HepG2 (cell line): Measurements from ENCODE around the gene SMYD2. TPM values are rescaled to one million over a fixed set of nuclear protein-coding genes. Genes with fewer than 3 reads are reported as not detected.

ENCODE experiments used
- ATAC-seq: fragments of 200-7000 bp; cut with Tn5 transposase; 3 replicates; pipeline ENCODE4 v1.9.1; 2020; ENCODE audit warnings: mild to moderate bottlenecking, moderate library complexity
- BruUV-seq: library from RNA; stranded (reverse); fragments of 400-500 nt; replicated peaks from 2 replicates; lab custom pipeline; 2021; lab: Mats Ljungman, UMichigan
- CTCF ChIA-PET: fragments of 300-600 bp; formaldehyde crosslinking; extraction: SDS; loops from one replicate; lab custom pipeline; 2021; ENCODE audit warnings: low total read pairs, inconsistent platforms, low intra/inter-chr PET ratio; lab: Yijun Ruan, JAX
- POLR2A ChIA-PET: fragments of 350-600 bp; sonication (Branson Sonifier 250); formaldehyde crosslinking; loops from one replicate; lab custom pipeline; 2020; ENCODE audit warnings: antibody characterized with exemption, inconsistent platforms; lab: Yijun Ruan, JAX
- DNase-seq: peaks from one replicate; pipeline ENCODE4 v3.0.0-alpha.2; 2015; ENCODE audit warnings: low spot score
- FAIRE-seq: peaks from 3 replicates; lab custom pipeline; 2011; peaks lifted over from hg19 to GRCh38; lab: Jason Lieb, UNC
- H2AFZ ChIP-seq: one replicate; pipeline ENCODE4 v1.6.1; 2011; ENCODE audit warnings: low read length, inconsistent platforms
- H3K27ac ChIP-seq: fragments of 300-600 bp; 3 replicates; pipeline ENCODE4 v1.8.0; 2011; ENCODE audit warnings: mixed run types, mild to moderate bottlenecking, mixed read lengths, low read length, inconsistent platforms; ENCODE audit not compliant: insufficient read depth; ENCODE audit errors: extremely low read length
- H3K27me3 ChIP-seq, 2 experiments: fragments of 200-600 bp in 1 of 2; 2 replicates in 1 of 2; 3 replicates in 1 of 2; pipeline versions ENCODE4 v1.6.0 to v1.8.0; 2011; ENCODE audit warnings: low read length in 2 of 2, mild to moderate bottlenecking in 2 of 2, moderate library complexity in 2 of 2, inconsistent platforms in 1 of 2; ENCODE audit not compliant: insufficient read depth in 2 of 2, control insufficient read depth in 1 of 2
- H3K36me3 ChIP-seq, 2 experiments: fragments of 200-600 bp in 1 of 2; replicated peaks in 1 of 2; 2 replicates in 1 of 2; 3 replicates in 1 of 2; pipeline versions ENCODE4 v1.5.1 to v1.8.0; 2011; ENCODE audit warnings: low read length in 2 of 2, inconsistent platforms in 1 of 2; ENCODE audit not compliant: insufficient read depth in 2 of 2, control insufficient read depth in 1 of 2
- H3K4me1 ChIP-seq: 2 replicates; pipeline ENCODE4 v1.5.1; 2012; ENCODE audit warnings: low read length, inconsistent platforms; ENCODE audit not compliant: insufficient read depth
- H3K4me2 ChIP-seq: 2 replicates; pipeline ENCODE4 v1.6.0; 2011; ENCODE audit warnings: low read depth, low read length, inconsistent platforms
- H3K4me3 ChIP-seq, 3 experiments: fragments of 200-600 bp in 1 of 3; sonication (generic), shearing (Covaris generic) in 1 of 3; replicated peaks in 1 of 3; 2 replicates each; pipeline ENCODE4 v1.5.1; 2011 to 2016; ENCODE audit warnings: low read length in 3 of 3, inconsistent platforms in 2 of 3, low read depth in 2 of 3, mild to moderate bottlenecking in 2 of 3, control low read depth in 1 of 3, mixed read lengths in 1 of 3; ENCODE audit not compliant: insufficient read depth in 1 of 3
- H3K79me2 ChIP-seq: one replicate; pipeline ENCODE4 v1.6.1; 2011; ENCODE audit warnings: low read length, inconsistent platforms; ENCODE audit not compliant: insufficient read depth
- H3K9ac ChIP-seq: 2 replicates; pipeline ENCODE4 v1.6.0; 2011; ENCODE audit warnings: mild to moderate bottlenecking, low read depth, low read length, inconsistent platforms; ENCODE audit not compliant: insufficient read depth
- H3K9me3 ChIP-seq: 2 replicates; pipeline ENCODE4 v1.5.1; 2012; ENCODE audit warnings: mild to moderate bottlenecking, low read length
- H4K20me1 ChIP-seq: 2 replicates; pipeline ENCODE4 v1.6.0; 2011; ENCODE audit warnings: inconsistent platforms, mild to moderate bottlenecking, low read length, moderate library complexity; ENCODE audit not compliant: insufficient read depth
- DR1 ChIP-seq: sonication (generic); formaldehyde crosslinking; IDR thresholded peaks from 2 replicates; pipeline ENCODE4 v1.8.0; 2021; ENCODE audit warnings: mild to moderate bottlenecking, missing genetic modification reagents, inconsistent platforms
- EHMT2 ChIP-seq: fragments of 200-600 bp; sonication (generic); IDR thresholded peaks from 2 replicates; pipeline ENCODE4 v1.7.0; 2017; ENCODE audit warnings: antibody characterized with exemption, low read depth, low read length, borderline replicate concordance
- FUBP1 ChIP-seq: sonication (generic); formaldehyde crosslinking; IDR thresholded peaks from 2 replicates; pipeline ENCODE4 v1.5.1; 2020; ENCODE audit warnings: missing genetic modification reagents, mild to moderate bottlenecking, borderline replicate concordance
- MBNL3 ChIP-seq: fragments of 250-450 bp; sonication (Bioruptor Pico); conservative IDR thresholded peaks from 2 replicates; pipeline ENCODE4 v1.8.0; 2022; ENCODE audit warnings: mild to moderate bottlenecking, inconsistent platforms
- MEIS1 ChIP-seq: sonication (generic); formaldehyde crosslinking; IDR thresholded peaks from 2 replicates; pipeline ENCODE4 v1.9.0; 2021; ENCODE audit warnings: mild to moderate bottlenecking, missing genetic modification reagents, moderate library complexity, borderline replicate concordance
- NCOA1 ChIP-seq: sonication (generic); formaldehyde crosslinking; IDR thresholded peaks from 2 replicates; pipeline ENCODE4 v1.9.0; 2021; ENCODE audit warnings: missing genetic modification reagents
- RFX3 ChIP-seq: IDR thresholded peaks from 2 replicates; pipeline ENCODE4 v1.6.1; 2016; ENCODE audit warnings: missing biosample characterization, missing genetic modification reagents
- RFXANK ChIP-seq: IDR thresholded peaks from 2 replicates; pipeline ENCODE4 v1.6.1; 2016
- THAP11 ChIP-seq: IDR thresholded peaks from 2 replicates; pipeline ENCODE4 v1.6.1; 2016; ENCODE audit warnings: missing biosample characterization, missing genetic modification reagents
- ZNF530 ChIP-seq: sonication (generic); formaldehyde crosslinking; IDR thresholded peaks from 2 replicates; pipeline ENCODE4 v1.5.0; 2020; ENCODE audit warnings: low read depth, mild to moderate bottlenecking, missing genetic modification reagents
- ZNF567 ChIP-seq: sonication (generic); formaldehyde crosslinking; IDR thresholded peaks from 2 replicates; pipeline ENCODE4 v1.8.1; 2023; ENCODE audit warnings: mild to moderate bottlenecking, missing genetic modification reagents, borderline replicate concordance
- ZNF576 ChIP-seq: sonication (generic); formaldehyde crosslinking; IDR thresholded peaks from 2 replicates; pipeline ENCODE4 v1.4.0; 2020; ENCODE audit warnings: mild to moderate bottlenecking, missing genetic modification reagents
- ZNF772 ChIP-seq: sonication (generic); formaldehyde crosslinking; IDR thresholded peaks from 2 replicates; pipeline ENCODE4 v1.5.0; 2020; ENCODE audit warnings: mild to moderate bottlenecking, missing genetic modification reagents
- WGBS: methylation state at CpG from one replicate; pipeline ENCODE4 v1.1.6; 2017; ENCODE audit warnings: low lambda C conversion rate; 5-methylcytosine and 5-hydroxymethylcytosine counted together
- in situ Hi-C: cut with HindIII; loops from 2 replicates; pipeline ENCODE4 v1.10.0; 2017; ENCODE audit warnings: low pct_unique_long_range_greater_than_20kb; ENCODE audit not compliant: extremely low pct_ligation_motif_present
- intact Hi-C: fragments of 100-400 bp; cut with micrococcal nuclease; formaldehyde crosslinking; loops from one replicate; pipeline ENCODE4 v1.10.0; 2022; ENCODE audit not compliant: unreplicated experiment
- polyA plus RNA-seq, 8 experiments: library from polyadenylated mRNA; depleted of rRNA in 3 of 8; stranded (reverse) in 7 of 8; unstranded in 1 of 8; fragments of >200 nt; fragmentation: Illumina TruSeq in 4 of 8; extraction: Trizol in 4 of 8; gene quantifications; 2 replicates each; pipeline versions ENCODE4 v1.2.1 to v1.2.3, GENCODE V29; 2011 to 2016; ENCODE audit warnings: low read depth in 4 of 8, missing spikeins in 1 of 8, mixed read lengths in 1 of 8; ENCODE audit not compliant: insufficient read depth in 1 of 8
- total RNA-seq, 5 experiments: library from RNA; depleted of rRNA; stranded (reverse); fragments of >200 nt; fragmentation: Illumina TruSeq; extraction: Trizol; gene quantifications; 2 replicates each; pipeline ENCODE4 v1.2.3, GENCODE V29; 2016; ENCODE audit warnings: low read depth in 1 of 5
- TF ChIP-seq, protein P1 (sequence below): sonication (generic); formaldehyde crosslinking; IDR thresholded peaks from 2 replicates; pipeline ENCODE4 v1.8.0; 2022; ENCODE audit warnings: missing genetic modification reagents, mild to moderate bottlenecking, moderate library complexity, borderline replicate concordance

The SMYD2 gene
- total and polyA plus RNA-seq, 2 of the 13 experiments (the other 11 are each of a cell fraction or from before 2014, with no cell fraction given): 72.7 to 139 TPM

- CTCF ChIA-PET: no interaction called here
- Histone ChIP-seq H4K20me1 (no peaks in the 10 kb centered on the region; the same call in 1 of the 2 replicates), H3K79me2 (no peaks in the 10 kb centered on the region), H3K9me3 (no peaks in the 10 kb centered on the region), H3K4me2 (no peak overlapping the region), H3K4me3 (no peak overlapping the region), H3K27ac (no peak overlapping the region), H3K4me1 (peaks cover 30% of the 10 kb centered on the region), H3K36me3 (peaks cover 11 to 56% of the 10 kb centered on the region in 2 experiments), H3K9ac (no peak overlapping the region), H3K27me3 (no peaks in the 10 kb centered on the region), H2AFZ (no peak overlapping the region)
- FAIRE-seq (no peak), ATAC-seq (no peak), DNase-seq (no peak)
- in situ Hi-C loops: no loop called here
- POLR2A ChIA-PET: no interaction called here
- no TSS peak for BruUV-seq
- intact Hi-C loops: loop anchor here (10.0 kb wide), 1 partner anchor 1197 kb away; no protein-coding TSS in a partner anchor
- 97% methylated on average over 5 of the region's 5 CpGs for WGBS
- TF ChIP-seq RFX3: no peak
- TF ChIP-seq DR1 (CRISPR knock-in tag): no peak
- no peak for TF ChIP-seq MEIS1 (CRISPR knock-in tag)
- no peak for TF ChIP-seq RFXANK
- no peak for TF ChIP-seq MBNL3 (CRISPR knock-in tag)
- TF ChIP-seq ZNF576 (CRISPR knock-in tag): no peak
- no peak for TF ChIP-seq ZNF530
- TF ChIP-seq THAP11 (CRISPR knock-in tag): no peak
- TF ChIP-seq, protein P1, sequence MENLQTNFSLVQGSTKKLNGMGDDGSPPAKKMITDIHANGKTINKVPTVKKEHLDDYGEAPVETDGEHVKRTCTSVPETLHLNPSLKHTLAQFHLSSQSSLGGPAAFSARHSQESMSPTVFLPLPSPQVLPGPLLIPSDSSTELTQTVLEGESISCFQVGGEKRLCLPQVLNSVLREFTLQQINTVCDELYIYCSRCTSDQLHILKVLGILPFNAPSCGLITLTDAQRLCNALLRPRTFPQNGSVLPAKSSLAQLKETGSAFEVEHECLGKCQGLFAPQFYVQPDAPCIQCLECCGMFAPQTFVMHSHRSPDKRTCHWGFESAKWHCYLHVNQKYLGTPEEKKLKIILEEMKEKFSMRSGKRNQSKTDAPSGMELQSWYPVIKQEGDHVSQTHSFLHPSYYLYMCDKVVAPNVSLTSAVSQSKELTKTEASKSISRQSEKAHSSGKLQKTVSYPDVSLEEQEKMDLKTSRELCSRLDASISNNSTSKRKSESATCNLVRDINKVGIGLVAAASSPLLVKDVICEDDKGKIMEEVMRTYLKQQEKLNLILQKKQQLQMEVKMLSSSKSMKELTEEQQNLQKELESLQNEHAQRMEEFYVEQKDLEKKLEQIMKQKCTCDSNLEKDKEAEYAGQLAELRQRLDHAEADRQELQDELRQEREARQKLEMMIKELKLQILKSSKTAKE: no peak
- TF ChIP-seq EHMT2: no peak
- TF ChIP-seq ZNF772 (CRISPR knock-in tag): no peak
- TF ChIP-seq ZNF567 (CRISPR knock-in tag): no peak
- TF ChIP-seq NCOA1 (CRISPR knock-in tag): no peak
- TF ChIP-seq FUBP1 (CRISPR knock-in tag): no peak
Observed at GRCh38 chr1:214321705-214322453, 40.9 kb downstream of the SMYD2 start.
